Non-pigmented ciliary epithelial cell (primary cell): Measurements from ENCODE around the gene ABHD16A.

Experiments used
- DNase-seq: peaks from one replicate; pipeline ENCODE4 v3.0.0-alpha.2; 2010; ENCODE audit warnings: low read depth

Gene ABHD16A

DNA sequence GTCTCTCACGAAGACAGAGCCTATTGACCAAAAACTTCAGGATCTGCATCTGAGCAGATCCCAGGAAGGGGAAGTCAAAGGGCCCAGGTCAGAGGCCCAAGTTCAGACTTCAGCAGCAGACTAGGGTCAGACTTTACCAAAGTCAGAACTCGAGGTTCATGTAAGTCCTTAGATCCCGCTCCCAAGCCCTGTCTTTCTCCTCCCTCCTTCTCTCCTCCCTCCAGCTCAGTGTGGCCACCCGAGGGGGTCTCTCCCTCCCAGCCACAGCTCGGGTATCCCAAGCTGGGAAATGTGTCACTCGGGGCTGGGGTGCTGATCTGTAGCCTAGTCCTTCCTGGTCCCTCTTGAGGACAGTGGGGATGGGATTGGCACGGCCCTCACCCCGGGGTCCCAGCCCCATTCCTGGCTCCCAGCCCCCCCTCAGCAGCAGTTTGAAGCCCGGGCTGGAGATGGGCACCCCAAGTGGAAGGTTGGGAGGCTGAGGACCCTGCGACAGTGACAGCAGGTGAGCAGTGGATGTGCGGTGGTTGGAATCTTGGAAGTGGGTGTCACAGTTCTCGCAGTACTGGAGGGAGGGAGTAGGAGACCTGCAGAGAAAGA lies 40.9 kb downstream of the ABHD16A start:
- DNase-seq: no peak

DNA sequence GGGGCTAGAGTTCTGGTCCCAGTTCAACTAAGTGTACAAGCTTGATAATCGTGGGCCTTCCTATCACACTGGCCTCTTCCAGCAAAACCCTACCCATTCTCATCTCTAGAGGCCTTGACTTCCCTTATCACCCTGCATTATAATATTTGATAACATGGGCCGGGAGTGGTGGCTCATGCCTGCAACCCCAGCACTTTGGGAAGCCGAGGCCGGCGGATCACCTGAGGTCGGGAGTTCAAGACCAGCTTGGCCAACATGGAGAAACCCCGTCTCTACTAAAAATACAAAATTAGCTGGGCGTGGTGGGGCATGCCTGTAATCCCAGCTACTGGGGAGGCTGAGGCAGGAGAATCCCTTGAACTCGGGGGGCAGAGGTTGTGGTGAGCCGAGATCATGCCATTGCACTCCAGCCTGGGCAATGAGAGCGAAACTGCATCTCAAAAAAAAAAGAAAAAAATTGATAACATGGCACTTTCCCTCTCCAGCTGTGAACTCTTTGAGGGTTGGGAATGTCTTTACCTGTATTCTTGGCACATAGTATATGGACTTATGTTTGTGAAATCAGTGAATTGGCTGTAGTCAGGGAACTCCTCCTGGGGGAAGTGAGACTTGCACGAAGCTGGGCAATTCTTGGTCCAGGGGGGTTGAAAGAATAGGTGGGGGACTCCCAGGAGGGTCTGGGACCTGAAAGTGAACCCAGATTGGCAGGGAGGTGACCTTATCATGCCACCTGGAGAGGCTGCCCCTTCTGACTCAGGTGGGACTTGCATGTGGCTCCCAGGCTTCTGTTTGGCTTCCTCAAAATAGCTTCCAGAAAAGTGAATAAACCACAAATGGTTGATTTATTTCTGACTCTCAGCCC lies 41.6 kb downstream of the ABHD16A start:
- DNase-seq: no peak

GRCh38 chr6:31660381-31661261 lies 42.5 kb downstream of the ABHD16A start, which contains the start of gene C6orf47:
TSS of gene C6orf47 (minus strand) at chr6:31660778. CDS start at chr6:31659947, 831 bp downstream.
- DNase-seq: no peak

DNA sequence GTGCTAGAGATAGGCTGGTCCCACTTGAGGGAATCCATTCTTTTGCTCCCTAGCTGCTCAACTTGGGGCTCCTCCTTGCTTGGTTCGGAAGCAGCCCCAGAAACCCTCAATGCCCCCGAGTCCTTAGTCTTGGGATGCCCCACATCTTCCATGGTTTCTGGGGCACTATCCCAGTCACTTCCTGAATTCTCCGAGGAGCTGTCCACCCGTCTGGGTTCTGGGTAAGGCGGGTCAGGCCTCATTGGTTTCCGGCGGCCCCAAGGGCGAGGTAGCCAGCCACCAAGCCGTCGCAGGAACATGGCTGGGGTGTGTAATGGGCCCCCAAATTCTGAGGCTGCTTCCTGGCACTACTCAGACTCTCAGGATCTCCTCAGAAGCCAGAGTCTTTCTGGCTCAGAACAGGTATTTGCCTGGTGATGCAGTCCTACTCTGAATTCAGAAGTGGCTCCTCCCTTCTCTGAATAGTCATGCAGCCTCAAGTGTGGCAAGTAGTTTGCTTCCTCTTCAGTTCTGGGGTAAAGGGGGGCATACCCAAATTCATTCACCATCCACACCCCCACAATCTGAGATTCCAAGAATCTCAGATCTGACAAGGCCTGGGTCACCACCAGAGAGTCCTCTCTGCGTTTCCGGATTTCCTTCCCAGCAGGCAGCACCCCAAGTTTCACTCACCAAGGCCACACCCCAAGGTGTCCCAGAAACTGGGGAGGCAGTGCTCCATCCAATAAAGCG lies 43.3 kb downstream of the ABHD16A start:
- DNase-seq: no peak

GRCh38 chr6:31658983-31659648 lies 44.0 kb downstream of the ABHD16A start:
- DNase-seq: no peak

- DNase-seq: no peak
Observed at GRCh38 chr6:31658158-31658688, 44.9 kb downstream of the ABHD16A start.

DNA sequence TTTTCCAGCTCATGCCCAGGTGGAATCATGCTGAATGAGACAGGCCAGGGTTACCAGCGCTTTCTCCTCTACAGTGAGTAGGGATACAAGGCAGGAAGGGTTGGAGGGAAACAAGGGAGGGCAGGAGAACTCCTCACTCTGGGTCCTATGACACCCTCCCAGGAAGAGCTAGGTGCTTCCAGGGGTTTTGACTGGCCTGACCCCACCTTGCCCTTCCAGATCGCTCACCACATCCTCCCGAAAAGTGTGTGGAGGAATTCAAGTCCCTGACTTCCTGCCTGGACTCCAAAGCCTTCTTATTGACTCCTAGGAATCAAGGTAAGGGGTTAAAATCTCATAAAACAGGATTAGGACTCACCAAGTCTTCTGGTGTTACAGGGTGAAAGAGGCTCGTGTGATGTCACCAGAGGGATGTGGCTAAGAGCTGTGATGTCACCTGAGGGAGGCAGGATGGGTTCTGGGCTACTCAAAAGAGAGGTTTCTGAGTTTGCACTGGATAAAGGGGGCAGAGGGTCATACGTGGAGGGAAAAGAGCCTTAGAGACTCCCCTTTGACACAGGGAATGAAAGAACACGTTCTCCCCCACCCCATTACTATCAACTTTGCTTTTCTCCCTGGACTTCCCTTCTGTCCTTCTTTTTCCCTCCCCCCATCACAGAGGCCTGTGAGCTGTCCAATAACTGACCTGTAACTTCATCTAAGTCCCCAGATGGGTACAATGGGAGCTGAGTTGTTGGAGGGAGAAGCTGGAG lies 45.5 kb downstream of the ABHD16A start:
- no peak for DNase-seq

- DNase-seq: no peak
Observed at GRCh38 chr6:31655349-31656237, 47.5 kb downstream of the ABHD16A start, which contains the start of gene APOM. TSS of gene APOM (plus strand) at chr6:31655894. CDS start at chr6:31655967, 73 bp downstream.

- DNase-seq: no peak
Observed at GRCh38 chr6:31654574-31655348, 48.4 kb downstream of the ABHD16A start.

GRCh38 chr6:31652925-31653724 lies 50.0 kb downstream of the ABHD16A start:
- no peak for DNase-seq

DNA sequence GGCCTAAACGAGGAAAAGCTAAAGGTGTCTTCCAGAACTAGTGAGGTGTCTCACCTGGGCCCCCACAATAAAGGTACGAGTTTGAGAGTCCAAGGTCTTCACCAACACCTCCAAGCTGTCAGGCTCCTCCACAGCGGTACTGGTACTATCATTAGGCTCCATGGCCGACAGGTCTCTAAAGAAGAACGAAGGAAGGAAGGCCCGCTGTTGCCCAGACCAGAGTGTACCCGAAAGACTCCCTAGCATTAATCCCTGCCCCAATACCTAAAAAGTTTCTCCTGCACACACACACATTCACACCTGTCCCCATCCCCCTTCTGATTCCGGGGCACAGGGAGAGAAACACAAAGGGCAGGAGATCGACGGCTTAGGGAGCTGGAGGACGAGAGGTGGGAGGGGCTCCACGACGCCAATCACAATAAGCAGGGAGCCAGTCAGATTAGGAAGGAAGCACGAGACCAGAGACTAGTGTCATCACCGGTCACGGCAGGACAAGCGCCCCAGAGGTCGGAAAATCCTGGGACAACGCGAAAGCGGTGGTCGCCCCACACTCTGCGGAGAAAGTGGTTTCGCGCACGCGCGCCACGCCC lies 51.4 kb downstream of the ABHD16A start:
- no peak for DNase-seq

GRCh38 chr6:31645325-31645724 lies 57.8 kb downstream of the ABHD16A start:
- no peak for DNase-seq

GRCh38 chr6:31643818-31644454 lies 59.2 kb downstream of the ABHD16A start:
- DNase-seq: no peak

DNA sequence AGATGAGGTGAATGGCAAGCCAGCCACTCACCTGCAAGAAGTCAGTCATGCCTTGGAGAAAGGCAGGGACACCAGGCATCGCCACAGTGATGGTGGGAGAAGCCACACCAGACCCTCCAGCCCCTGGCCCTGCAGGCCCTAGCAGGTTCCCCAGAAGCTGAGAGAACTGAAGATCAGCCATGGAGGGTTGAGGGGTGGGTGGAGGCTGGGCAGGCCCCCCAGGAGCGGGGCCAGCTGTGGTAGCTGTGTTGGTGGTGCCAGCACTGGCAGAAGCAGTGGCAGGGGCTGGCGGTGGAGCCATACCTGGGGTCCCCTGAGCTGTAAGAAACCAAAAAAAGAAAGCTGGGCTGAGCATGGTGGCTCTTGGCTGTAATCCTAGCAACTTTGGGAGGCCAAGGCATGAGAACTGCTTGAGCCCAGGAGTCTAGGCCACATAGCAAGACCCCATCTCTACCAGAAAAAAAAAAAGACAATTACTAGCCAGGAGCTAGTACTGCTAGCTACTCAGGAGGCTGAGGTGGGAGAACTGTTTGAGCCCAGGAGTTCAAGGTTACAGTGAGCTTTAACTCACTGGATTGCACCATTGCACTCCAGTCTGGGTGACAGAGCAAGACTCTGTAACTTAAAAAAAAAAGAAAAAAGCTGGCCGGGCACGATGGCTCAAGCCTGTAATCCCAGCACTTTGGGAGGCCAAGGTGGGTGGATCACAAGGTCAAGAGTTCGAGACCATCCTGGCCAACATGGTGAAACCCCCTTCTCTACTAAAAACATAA lies 60.1 kb downstream of the ABHD16A start:
- DNase-seq: no peak

- no peak for DNase-seq
Observed at GRCh38 chr6:31641370-31641769, 61.8 kb downstream of the ABHD16A start.

DNA sequence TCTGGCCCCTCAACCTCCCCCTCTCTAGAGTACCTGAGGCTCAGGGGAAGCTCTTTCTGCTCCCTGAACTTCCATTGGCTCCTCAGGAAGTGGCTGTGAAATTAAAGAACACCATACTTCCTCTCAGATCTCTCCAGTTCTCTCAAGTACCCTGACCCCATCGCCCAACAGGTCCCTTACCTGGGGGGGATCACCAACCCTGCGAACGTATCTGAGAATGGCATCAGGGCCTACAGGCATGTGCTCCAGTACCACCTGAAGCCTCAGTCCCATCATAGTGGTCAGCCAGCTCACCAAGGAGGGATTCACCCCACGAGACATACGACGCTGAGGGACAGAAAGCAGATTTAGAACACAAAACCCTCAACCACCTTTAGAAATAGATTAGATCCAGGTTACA lies 62.5 kb downstream of the ABHD16A start:
- no peak for DNase-seq
